H9 (cell line): Measurements from ENCODE around the gene MAPT. TPM values are rescaled to one million over a fixed set of nuclear protein-coding genes. Genes with fewer than 3 reads are reported as not detected.

Experiments used
- DNase-seq: peaks from one replicate; pipeline ENCODE4 v3.0.0-alpha.2; 2017
- H2AFZ ChIP-seq: one replicate; pipeline ENCODE4 v1.6.1; 2013; ENCODE audit warnings: mild to moderate bottlenecking, low read length, control low read depth, moderate library complexity
- H2AK5ac ChIP-seq: 2 replicates; pipeline ENCODE4 v1.6.1; 2013; ENCODE audit warnings: low read length, control low read depth, mixed read lengths; ENCODE audit not compliant: insufficient read length
- H2BK120ac ChIP-seq: one replicate; pipeline ENCODE4 v1.6.1; 2013; ENCODE audit warnings: low read depth, mild to moderate bottlenecking, low read length, control low read depth, inconsistent platforms; ENCODE audit not compliant: poor library complexity, severe bottlenecking
- H2BK12ac ChIP-seq: 2 replicates; pipeline ENCODE4 v1.6.1; 2013; ENCODE audit warnings: low read length, control low read depth, mixed read lengths, low read depth; ENCODE audit not compliant: insufficient read length
- H2BK15ac ChIP-seq: 2 replicates; pipeline ENCODE4 v1.6.1; 2013; ENCODE audit warnings: low read depth, low read length, control low read depth
- H2BK20ac ChIP-seq: one replicate; pipeline ENCODE4 v1.6.1; 2013; ENCODE audit warnings: low read depth, mild to moderate bottlenecking, low read length, control low read depth, inconsistent platforms; ENCODE audit not compliant: poor library complexity, severe bottlenecking
- H2BK5ac ChIP-seq: 2 replicates; pipeline ENCODE4 v1.6.1; 2013; ENCODE audit warnings: low read length, control low read depth, mixed read lengths; ENCODE audit not compliant: insufficient read length
- H3K14ac ChIP-seq: 2 replicates; pipeline ENCODE4 v1.6.1; 2013; ENCODE audit warnings: low read length, control low read depth; ENCODE audit not compliant: insufficient read depth
- H3K18ac ChIP-seq: 2 replicates; pipeline ENCODE4 v1.6.1; 2013; ENCODE audit warnings: low read depth, mild to moderate bottlenecking, mixed read lengths, low read length, control low read depth; ENCODE audit not compliant: insufficient read length
- H3K23ac ChIP-seq: 2 replicates; pipeline ENCODE4 v1.6.1; 2013; ENCODE audit warnings: low read length, control low read depth, mixed read lengths, low read depth; ENCODE audit not compliant: insufficient read length
- H3K23me2 ChIP-seq: 2 replicates; pipeline ENCODE4 v1.6.1; 2013; ENCODE audit warnings: low read depth, mild to moderate bottlenecking, mixed read lengths, low read length, control low read depth; ENCODE audit not compliant: insufficient read length, poor library complexity, severe bottlenecking
- H3K27ac ChIP-seq: 2 replicates; pipeline ENCODE4 v1.5.1; 2013; ENCODE audit warnings: low read length, control low read depth, mixed read lengths, low read depth; ENCODE audit not compliant: insufficient read length
- H3K27me3 ChIP-seq: 2 replicates; pipeline ENCODE4 v1.6.1; 2013; ENCODE audit warnings: low read length, control low read depth, inconsistent platforms; ENCODE audit not compliant: insufficient read depth
- H3K4ac ChIP-seq: 2 replicates; pipeline ENCODE4 v1.6.1; 2013; ENCODE audit warnings: low read depth, mild to moderate bottlenecking, control low read depth, inconsistent platforms, low read length, moderate library complexity
- H3K4me1 ChIP-seq: 2 replicates; pipeline ENCODE4 v1.6.1; 2013; ENCODE audit warnings: low read length, control low read depth, inconsistent platforms; ENCODE audit not compliant: insufficient read depth
- H3K4me2 ChIP-seq: 2 replicates; pipeline ENCODE4 v1.6.1; 2013; ENCODE audit warnings: low read length, control low read depth, mixed read lengths; ENCODE audit not compliant: insufficient read length, insufficient read depth
- H3K56ac ChIP-seq: 2 replicates; pipeline ENCODE4 v1.6.1; 2013; ENCODE audit warnings: low read depth, mild to moderate bottlenecking, mixed read lengths, low read length, control low read depth; ENCODE audit not compliant: insufficient read length
- H3K79me1 ChIP-seq: 2 replicates; pipeline ENCODE4 v1.6.1; 2013; ENCODE audit warnings: low read depth, mild to moderate bottlenecking, moderate library complexity, low read length, control low read depth, inconsistent platforms; ENCODE audit not compliant: insufficient read depth, poor library complexity, severe bottlenecking
- H3K79me2 ChIP-seq: 2 replicates; pipeline ENCODE4 v1.6.1; 2013; ENCODE audit warnings: low read length, control low read depth, inconsistent platforms; ENCODE audit not compliant: insufficient read depth
- H3K9ac ChIP-seq: 2 replicates; pipeline ENCODE4 v1.6.1; 2013; ENCODE audit warnings: low read length, control low read depth, mixed read lengths; ENCODE audit not compliant: insufficient read length; ENCODE audit errors: extremely low read depth
- H3K9me3 ChIP-seq: one replicate; pipeline ENCODE4 v1.6.1; 2013; ENCODE audit warnings: low read depth, low read length, inconsistent platforms; ENCODE audit not compliant: control insufficient read depth
- H3T11ph ChIP-seq: one replicate; pipeline ENCODE4 v1.6.1; 2013; ENCODE audit warnings: mild to moderate bottlenecking, low read length, control low read depth, inconsistent platforms
- H4K20me1 ChIP-seq: one replicate; pipeline ENCODE4 v1.6.1; 2013; ENCODE audit not compliant: control insufficient read depth, insufficient read length, insufficient read depth
- H4K5ac ChIP-seq: 2 replicates; pipeline ENCODE4 v1.6.1; 2013; ENCODE audit warnings: low read depth, mild to moderate bottlenecking, mixed read lengths, low read length, control low read depth; ENCODE audit not compliant: insufficient read length
- H4K8ac ChIP-seq: replicated peaks from 2 replicates; pipeline ENCODE4 v1.6.1; 2013; ENCODE audit warnings: low read length, control low read depth, mixed read lengths, low read depth; ENCODE audit not compliant: insufficient read length
- H4K91ac ChIP-seq: 2 replicates; pipeline ENCODE4 v1.6.1; 2013; ENCODE audit warnings: low read depth, mild to moderate bottlenecking, moderate library complexity, mixed read lengths, low read length, control low read depth; ENCODE audit not compliant: insufficient read length
- H3K27ac Mint-ChIP-seq, 3 experiments: 2 replicates in 2 of 3; 3 replicates in 1 of 3; pipeline ENCODE4 v1.8.0; 2020 to 2021; ENCODE audit warnings: mixed read lengths in 3 of 3, mild to moderate bottlenecking in 1 of 3, moderate library complexity in 1 of 3
- H3K27me3 Mint-ChIP-seq: 2 replicates; pipeline ENCODE4 v1.8.0; 2021; ENCODE audit warnings: low read depth, mild to moderate bottlenecking, moderate library complexity, mixed read lengths
- H3K36me3 Mint-ChIP-seq, 3 experiments: 2 replicates in 2 of 3; 3 replicates in 1 of 3; pipeline ENCODE4 v1.8.0; 2020 to 2021; ENCODE audit warnings: low read depth in 3 of 3, mixed read lengths in 3 of 3; ENCODE audit not compliant: insufficient read depth in 1 of 3
- H3K4me1 Mint-ChIP-seq, 2 experiments: 2 replicates each; pipeline ENCODE4 v1.8.0; 2020; ENCODE audit warnings: mixed read lengths in 2 of 2
- H3K4me3 Mint-ChIP-seq, 2 experiments: 2 replicates in 1 of 2; 3 replicates in 1 of 2; pipeline ENCODE4 v1.8.0; 2020 to 2021; ENCODE audit warnings: mild to moderate bottlenecking in 2 of 2, mixed read lengths in 2 of 2, moderate library complexity in 1 of 2
- H3K9me3 Mint-ChIP-seq, 2 experiments: 2 replicates in 1 of 2; 3 replicates in 1 of 2; pipeline ENCODE4 v1.8.0; 2020; ENCODE audit warnings: mild to moderate bottlenecking in 2 of 2, mixed read lengths in 2 of 2, moderate library complexity in 1 of 2
- CTCF ChIP-seq: fragments of 200-600 bp; sonication (generic); conservative IDR thresholded peaks from 3 replicates; pipeline ENCODE4 v1.8.0; 2021; ENCODE audit warnings: antibody characterized with exemption, mild to moderate bottlenecking
- WGBS: extraction: QIAGEN DNeasy Blood & Tissue Kit; methylation state at CpG from one replicate; pipeline ENCODE4 v1.1.7; 2013; ENCODE audit warnings: missing lambda C conversion rate, low lambda C conversion rate, mixed read lengths; ENCODE audit not compliant: insufficient read length; ENCODE audit errors: extremely low coverage; 5-methylcytosine and 5-hydroxymethylcytosine counted together
- total RNA-seq: library from RNA; stranded (reverse); gene quantifications from 2 replicates; pipeline ENCODE4 v1.2.1, GENCODE V29; 2021

The MAPT gene
- total RNA-seq, 1 experiment from 2014 or later = 1.6 TPM

DNA sequence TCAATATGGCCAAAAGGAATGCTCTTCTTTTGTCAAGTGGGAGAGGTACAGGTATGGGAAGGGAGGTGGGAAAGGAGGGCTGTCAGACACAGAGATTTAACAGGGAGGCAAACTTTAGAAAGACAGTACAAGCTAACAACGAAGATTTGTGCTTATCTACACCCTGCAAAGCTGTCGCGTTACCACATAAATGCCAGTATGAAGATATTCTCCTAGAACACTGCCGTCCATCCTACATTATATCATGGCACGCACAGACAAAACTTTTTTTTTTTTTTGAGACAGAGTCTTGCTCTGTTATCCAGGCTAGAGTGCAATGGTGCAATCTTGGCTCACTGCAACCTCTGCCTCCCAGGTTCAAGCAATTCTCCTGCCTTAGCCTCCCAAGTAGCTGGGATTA, 155.3 kb downstream of the MAPT start:
- TF ChIP-seq CTCF = no peak
- Histone ChIP-seq H3K23me2 (no peaks in the 10 kb centered on the region), H3K79me1 (peaks cover 3% of the 10 kb centered on the region), H3K27ac (no peak overlapping the region), H3K79me2 (no peaks in the 10 kb centered on the region), H2BK20ac (no peak overlapping the region), H3K18ac (no peak overlapping the region), H3K9ac (no peak overlapping the region), H2BK5ac (no peak overlapping the region), H3K14ac (no peak overlapping the region), H4K91ac (no peak overlapping the region), H4K20me1 (no peaks in the 10 kb centered on the region), H3K27me3 (no peaks in the 10 kb centered on the region), H3K4me1 (no peaks in the 10 kb centered on the region), H3K9me3 (no peaks in the 10 kb centered on the region), H3K56ac (no peak overlapping the region), H2BK120ac (no peak overlapping the region), H2AFZ (no peak overlapping the region), H4K5ac (no peak overlapping the region), H2AK5ac (no peak overlapping the region), H3K4me2 (no peak overlapping the region), H3T11ph (no peak overlapping the region), H3K23ac (no peak overlapping the region), H4K8ac (no peak overlapping the region), H2BK12ac (no peak overlapping the region), H2BK15ac (no peak overlapping the region), H3K4ac (no peak overlapping the region)
- no peaks in the 10 kb centered on the region; the same call in 1 of the 2 replicates for H3K27me3 Mint-ChIP-seq
- peaks cover 5 to 11% of the 10 kb centered on the region in 2 experiments for H3K4me1 Mint-ChIP-seq
- H3K4me3 Mint-ChIP-seq = no peak overlapping the region
- no CpG with 5 or more reads among the region's 5 CpGs for WGBS
- H3K27ac Mint-ChIP-seq = peak overlapping the region in 1 of 3 experiments; percentile 16; a peak in 3 of 7 replicates
- H3K36me3 Mint-ChIP-seq = peaks cover 36 to 78% (median 76%) of the 10 kb centered on the region in 3 experiments; a peak in 6 of 7 replicates
- no peaks in the 10 kb centered on the region for H3K9me3 Mint-ChIP-seq
- no peak for DNase-seq
